Thyroid gland (tissue), 4 donors: ENCODE measurements around the gene SH2D4B. TPM values are rescaled to one million over a fixed set of nuclear protein-coding genes. Genes with fewer than 3 reads are reported as not detected.

ENCODE experiments used
- DNase-seq, 2 donors: peaks; one replicate each; pipeline ENCODE4 v3.0.0-alpha.2; 2019
- H3K27ac ChIP-seq, 3 donors: fragments of 200-600 bp; sonication (generic); 1 replicate in 2 of 3; 2 replicates in 1 of 3; pipeline ENCODE4 v1.5.1; 2016 to 2019; ENCODE audit warnings: mild to moderate bottlenecking in 1 of 3, moderate library complexity in 1 of 3
- H3K27me3 ChIP-seq: fragments of 200-600 bp; sonication (generic); one replicate; pipeline ENCODE4 v1.5.1; 2019
- H3K36me3 ChIP-seq, 2 donors: fragments of 200-600 bp; sonication (generic); one replicate each; pipeline ENCODE4 v1.5.1; 2016 to 2019
- H3K4me1 ChIP-seq, 2 donors: fragments of 200-600 bp; sonication (generic); one replicate each; pipeline ENCODE4 v1.5.1; 2017 to 2019
- H3K4me3 ChIP-seq, 3 donors: fragments of 200-600 bp; sonication (generic); replicated peaks in 1 of 3; 1 replicate in 2 of 3; 2 replicates in 1 of 3; pipeline ENCODE4 v1.5.1; 2016; ENCODE audit warnings: mild to moderate bottlenecking in 1 of 3
- H3K9me3 ChIP-seq: fragments of 200-600 bp; sonication (generic); one replicate; pipeline ENCODE4 v1.5.1; 2017
- POLR2A ChIP-seq, 2 donors: fragments of 450-650 bp; IDR thresholded peaks; one replicate each; pipeline ENCODE4 v1.6.1; 2017; ENCODE audit warnings: antibody characterized with exemption in 2 of 2, mild to moderate bottlenecking in 2 of 2, moderate library complexity in 1 of 2
- WGBS, 2 donors: methylation state at CpG; one replicate each; pipeline ENCODE4 v1.1.5; 2017; 5-methylcytosine and 5-hydroxymethylcytosine counted together
- intact Hi-C: fragments of 100-400 bp; cut with DNase I; formaldehyde crosslinking; loops from one replicate; pipeline ENCODE4 v1.15.1; 2023
- total RNA-seq, 4 donors: library from RNA; depleted of rRNA; stranded (reverse); fragments of >200 nt; gene quantifications; one replicate each; pipeline ENCODE4 v1.2.3, GENCODE V29; 2016
- TF ChIP-seq, protein P1 (sequence below), 6 experiments: fragments of 200-600 bp in 3 of 6; fragments of 450-650 bp in 3 of 6; sonication (generic) in 3 of 6; IDR thresholded peaks; one replicate each; pipeline ENCODE4 v1.5.1; 2016 to 2019; ENCODE audit warnings: antibody characterized with exemption in 6 of 6, mild to moderate bottlenecking in 2 of 6, inconsistent platforms in 1 of 6, moderate library complexity in 1 of 6

Gene SH2D4B
- total RNA-seq, 4 donors from 2014 or later = 1.1 to 1.6 TPM; not detected in 2

DNA sequence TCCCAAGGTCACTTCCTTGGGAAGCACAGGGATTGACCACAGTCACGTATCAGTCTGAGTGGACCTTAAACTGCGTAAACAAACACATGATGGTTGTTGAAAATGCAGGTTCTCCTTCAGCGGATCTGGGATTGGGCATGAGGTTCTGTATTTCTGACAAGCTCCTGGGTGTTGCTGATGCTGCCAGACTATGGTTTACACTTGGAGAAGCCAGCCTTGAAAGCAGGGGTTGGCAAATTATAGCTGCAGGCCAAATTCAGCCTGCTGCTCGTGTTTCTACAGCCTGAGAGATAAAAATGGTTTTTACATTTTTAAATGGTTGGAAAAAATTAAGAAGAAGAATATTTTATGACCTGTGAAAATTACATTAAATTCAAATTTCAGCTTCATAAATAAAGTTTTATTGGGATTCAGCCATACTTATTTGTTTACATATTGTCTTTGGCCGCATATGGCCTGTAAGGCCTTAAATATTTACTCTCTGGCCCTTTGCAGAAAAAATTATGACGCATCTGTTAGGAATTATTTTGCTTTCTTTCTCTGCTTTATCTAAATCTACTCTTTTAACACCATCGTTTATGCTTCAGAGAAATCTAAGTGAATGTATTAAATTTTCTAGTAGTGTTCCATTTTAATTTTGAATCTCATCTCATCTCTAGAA, 109.6 kb downstream of the SH2D4B start:
- Histone ChIP-seq H3K4me1 (no peaks in the 10 kb centered on the region), H3K36me3 (no peaks in the 10 kb centered on the region)
- intact Hi-C loops = no loop called here

DNA sequence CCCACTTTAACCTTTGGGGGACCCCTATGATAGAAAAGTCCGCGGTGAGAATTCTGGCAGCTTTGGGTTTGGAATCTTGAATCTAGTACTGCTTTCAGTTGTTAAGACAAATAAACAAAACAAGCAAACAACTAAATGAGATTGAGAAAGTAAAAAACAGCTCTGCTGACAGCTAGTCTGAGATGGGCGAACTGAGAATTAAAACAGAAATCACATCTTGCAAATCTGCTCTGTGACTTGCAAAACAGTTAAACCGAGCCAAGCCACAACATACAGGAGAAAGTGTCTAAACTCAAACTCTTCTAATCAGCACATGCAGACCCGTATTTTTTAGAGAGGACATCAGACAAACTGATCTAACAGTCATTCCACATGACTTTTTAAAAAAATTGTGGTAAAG, 110.4 kb downstream of the SH2D4B start:
- no peak overlapping the region for H3K27ac ChIP-seq
- DNase-seq = no peak
- no peaks in the 10 kb centered on the region for H3K4me1 ChIP-seq
- H3K27me3 ChIP-seq = no peaks in the 10 kb centered on the region
- no peak overlapping the region for H3K4me3 ChIP-seq
- 82 to 83% methylated on average over 5 of the region's 5 CpGs for WGBS, 2 donors
- H3K9me3 ChIP-seq = no peaks in the 10 kb centered on the region
- intact Hi-C loops = no loop called here
- H3K36me3 ChIP-seq = no peaks in the 10 kb centered on the region
- no peak for TF ChIP-seq POLR2A (IDR thresholded peaks at IDR 0.05)
- TF ChIP-seq, protein P1, sequence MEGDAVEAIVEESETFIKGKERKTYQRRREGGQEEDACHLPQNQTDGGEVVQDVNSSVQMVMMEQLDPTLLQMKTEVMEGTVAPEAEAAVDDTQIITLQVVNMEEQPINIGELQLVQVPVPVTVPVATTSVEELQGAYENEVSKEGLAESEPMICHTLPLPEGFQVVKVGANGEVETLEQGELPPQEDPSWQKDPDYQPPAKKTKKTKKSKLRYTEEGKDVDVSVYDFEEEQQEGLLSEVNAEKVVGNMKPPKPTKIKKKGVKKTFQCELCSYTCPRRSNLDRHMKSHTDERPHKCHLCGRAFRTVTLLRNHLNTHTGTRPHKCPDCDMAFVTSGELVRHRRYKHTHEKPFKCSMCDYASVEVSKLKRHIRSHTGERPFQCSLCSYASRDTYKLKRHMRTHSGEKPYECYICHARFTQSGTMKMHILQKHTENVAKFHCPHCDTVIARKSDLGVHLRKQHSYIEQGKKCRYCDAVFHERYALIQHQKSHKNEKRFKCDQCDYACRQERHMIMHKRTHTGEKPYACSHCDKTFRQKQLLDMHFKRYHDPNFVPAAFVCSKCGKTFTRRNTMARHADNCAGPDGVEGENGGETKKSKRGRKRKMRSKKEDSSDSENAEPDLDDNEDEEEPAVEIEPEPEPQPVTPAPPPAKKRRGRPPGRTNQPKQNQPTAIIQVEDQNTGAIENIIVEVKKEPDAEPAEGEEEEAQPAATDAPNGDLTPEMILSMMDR (IDR thresholded peaks at IDR 0.05) = no peak

More for the DNA sequence above, 109.6 kb downstream of the SH2D4B start:
- no peak for DNase-seq
- Histone ChIP-seq H3K27me3 (no peaks in the 10 kb centered on the region), H3K27ac (no peak overlapping the region), H3K4me3 (no peak overlapping the region), H3K9me3 (no peaks in the 10 kb centered on the region)
- no peak for TF ChIP-seq POLR2A (IDR thresholded peaks at IDR 0.05)
- TF ChIP-seq, protein P1 (IDR thresholded peaks at IDR 0.05) = no peak
- 83 to 89% methylated on average over 7 of the region's 7 CpGs for WGBS, 2 donors

DNA sequence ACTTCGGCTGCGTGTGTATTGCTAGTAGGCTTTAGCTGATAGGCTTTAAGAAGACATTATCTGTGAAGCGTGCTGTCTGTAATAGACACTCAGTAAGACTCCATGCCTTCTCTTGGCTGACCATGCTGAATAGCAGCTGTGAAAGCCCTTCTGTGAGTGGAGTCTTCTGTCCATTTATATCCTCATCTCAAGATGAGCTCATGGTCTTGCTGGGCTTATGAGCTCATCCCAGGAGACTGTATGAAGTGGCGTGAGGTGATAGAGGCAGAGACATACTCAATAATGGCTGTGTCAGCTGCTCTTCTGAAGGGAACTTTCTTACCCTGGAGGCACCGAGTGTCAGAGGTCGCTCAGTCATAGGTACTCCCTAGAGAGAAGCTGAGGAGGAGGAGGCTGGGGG, 111.5 kb downstream of the SH2D4B start:
- intact Hi-C loops = no loop called here
- no peak for TF ChIP-seq POLR2A (IDR thresholded peaks at IDR 0.05)
- TF ChIP-seq, protein P1 (IDR thresholded peaks at IDR 0.05) = no peak
- Histone ChIP-seq H3K4me1 (no peaks in the 10 kb centered on the region), H3K27ac (no peak overlapping the region), H3K4me3 (no peak overlapping the region), H3K9me3 (no peaks in the 10 kb centered on the region), H3K36me3 (no peaks in the 10 kb centered on the region), H3K27me3 (no peaks in the 10 kb centered on the region)
- WGBS, 2 donors = 93 to 98% methylated on average over 6 of the region's 6 CpGs
- no peak for DNase-seq

DNA sequence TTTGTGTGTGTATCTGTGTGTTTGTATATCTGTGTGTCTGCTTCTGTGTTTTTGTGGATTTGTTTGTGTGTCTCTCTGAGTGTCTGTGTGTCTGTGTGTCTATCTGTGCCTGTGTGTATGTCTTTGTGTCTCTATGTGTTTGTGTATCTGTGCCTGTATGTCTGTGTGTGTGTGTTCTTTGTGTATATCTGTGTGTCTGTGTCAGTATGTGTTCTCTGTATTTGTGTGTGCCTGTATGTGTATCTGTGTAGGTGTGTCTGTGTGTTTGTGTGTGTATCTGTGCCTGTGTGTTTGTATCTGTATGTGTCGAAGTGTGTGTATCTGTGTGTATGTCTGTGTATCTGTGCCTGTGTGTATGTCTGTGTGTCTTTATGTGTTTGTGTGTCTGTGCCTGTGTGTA, 118.2 kb downstream of the SH2D4B start:
- intact Hi-C loops = no loop called here
- 94 to 95% methylated on average over 1 of the region's 1 CpG for WGBS, 2 donors
- H3K9me3 ChIP-seq = no peaks in the 10 kb centered on the region
- H3K27me3 ChIP-seq = no peaks in the 10 kb centered on the region
- H3K4me1 ChIP-seq = peaks cover 9 to 13% of the 10 kb centered on the region in 2 donors
- H3K4me3 ChIP-seq = no peak overlapping the region
- no peaks in the 10 kb centered on the region for H3K36me3 ChIP-seq
- no peak for DNase-seq
- H3K27ac ChIP-seq = no peak overlapping the region
- TF ChIP-seq, protein P1 (IDR thresholded peaks at IDR 0.05) = no peak
- no peak for TF ChIP-seq POLR2A (IDR thresholded peaks at IDR 0.05)

DNA sequence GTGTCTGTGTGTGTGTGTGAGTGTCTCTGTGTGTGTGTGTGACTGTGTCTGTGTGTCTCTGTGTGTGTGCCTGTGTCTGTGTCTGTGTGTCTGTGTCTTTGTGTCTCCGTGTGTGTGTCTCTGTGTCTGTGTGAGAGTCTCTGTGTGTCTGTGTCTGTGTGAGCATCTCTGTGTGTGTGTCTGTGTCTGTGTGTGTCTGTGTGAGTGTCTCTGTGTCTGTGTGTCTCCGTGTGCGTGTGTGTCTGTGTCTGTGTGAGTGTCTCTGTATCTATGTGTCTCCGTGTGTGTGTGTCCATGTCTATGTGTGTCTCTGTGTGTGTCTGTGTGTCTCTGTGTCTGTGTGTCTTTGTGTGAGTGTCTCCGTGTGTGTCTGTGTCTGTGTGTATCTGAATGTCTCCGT, 120.4 kb downstream of the SH2D4B start:
- no peaks in the 10 kb centered on the region for H3K9me3 ChIP-seq
- H3K4me1 ChIP-seq = peaks cover 12 to 13% of the 10 kb centered on the region in 2 donors
- H3K36me3 ChIP-seq = no peaks in the 10 kb centered on the region
- H3K27ac ChIP-seq = no peak overlapping the region
- TF ChIP-seq POLR2A (IDR thresholded peaks at IDR 0.05) = no peak
- TF ChIP-seq, protein P1 (IDR thresholded peaks at IDR 0.05) = no peak
- H3K4me3 ChIP-seq = no peak overlapping the region
- intact Hi-C loops = no loop called here
- no peak for DNase-seq
- no peaks in the 10 kb centered on the region for H3K27me3 ChIP-seq
- 93 to 94% methylated on average over 5 to 6 of the region's 6 CpGs for WGBS, 2 donors
